ENCODE measurements around the gene TMEM123. TPM values are rescaled to one million over a fixed set of nuclear protein-coding genes. Genes with fewer than 3 reads are reported as not detected.
A peak's percentile ranks its signal among the peaks of the same experiment; 100 is the strongest.
"Not testable (repeated sequence)": the region's sequence is repeated elsewhere in the genome, so short reads cannot be mapped to it uniquely, and the experiment has no call there.

The TMEM123 gene
- total and polyA plus RNA-seq, 2 donors from 2014 or later, result 57.0 to 143 TPM

DNA sequence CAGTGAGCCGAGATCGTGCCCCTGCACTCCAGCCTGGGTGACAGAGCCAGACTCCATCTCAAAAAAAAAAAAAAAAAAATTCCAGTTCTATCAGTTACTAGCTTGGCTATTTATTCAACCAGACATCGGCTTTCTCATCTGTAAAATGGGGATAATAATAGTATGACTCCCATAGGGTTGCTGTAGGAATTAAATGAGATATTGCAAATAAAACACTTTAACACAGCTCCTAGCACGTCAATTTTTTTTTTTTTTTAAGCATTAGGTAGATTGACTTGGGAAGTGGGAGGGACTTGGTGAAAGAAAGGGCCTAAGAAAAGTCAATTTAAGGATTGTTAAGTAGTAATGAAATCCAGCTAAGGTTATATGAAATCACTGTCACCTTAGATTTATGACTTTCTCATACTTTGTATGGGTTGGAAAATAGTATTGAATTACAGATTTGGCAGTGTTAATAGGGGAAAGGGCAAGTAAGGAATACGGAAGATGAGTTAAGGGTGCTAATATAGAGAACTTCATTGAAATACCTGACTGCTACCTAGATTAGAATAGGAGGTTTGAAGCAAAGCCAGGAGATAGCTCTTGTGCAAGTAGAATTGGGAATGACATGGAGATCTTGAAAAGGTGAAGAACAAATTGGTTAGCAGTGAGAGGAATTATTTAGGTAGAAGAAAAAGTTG is 76.7 kb downstream of the TMEM123 start:
- Histone ChIP-seq H3K4me1 (ENCODE audit: control insufficient read depth in 2 of 3, insufficient read depth in 2 of 3, low read depth in 1 of 3, low read length in 3 of 3) (no peaks in the 10 kb centered on the region), H3K9me3 (ENCODE audit: control insufficient read depth in 2 of 3, insufficient read depth in 1 of 3, low read length in 3 of 3) (no peaks in the 10 kb centered on the region), H3K9ac (ENCODE audit: low read length in 3 of 3) (no peak overlapping the region), H3K36me3 (ENCODE audit: control insufficient read depth in 2 of 3, insufficient read depth in 3 of 3, low read length in 3 of 3) (peaks cover 4 to 46% (median 19%) of the 10 kb centered on the region in 3 donors), H3K4me3 (ENCODE audit: low read length in 3 of 3) (no peak overlapping the region), H3K27me3 (ENCODE audit: control insufficient read depth, insufficient read depth, low read length) (no peaks in the 10 kb centered on the region), H3K27ac (ENCODE audit: low read depth in 2 of 2, low read length in 2 of 2) (no peak overlapping the region)
- intact Hi-C loops (cut with DNase I), result no loop called here
- DNase-seq, result no peak
- no peak for FAIRE-seq
- TF ChIP-seq, protein P1, sequence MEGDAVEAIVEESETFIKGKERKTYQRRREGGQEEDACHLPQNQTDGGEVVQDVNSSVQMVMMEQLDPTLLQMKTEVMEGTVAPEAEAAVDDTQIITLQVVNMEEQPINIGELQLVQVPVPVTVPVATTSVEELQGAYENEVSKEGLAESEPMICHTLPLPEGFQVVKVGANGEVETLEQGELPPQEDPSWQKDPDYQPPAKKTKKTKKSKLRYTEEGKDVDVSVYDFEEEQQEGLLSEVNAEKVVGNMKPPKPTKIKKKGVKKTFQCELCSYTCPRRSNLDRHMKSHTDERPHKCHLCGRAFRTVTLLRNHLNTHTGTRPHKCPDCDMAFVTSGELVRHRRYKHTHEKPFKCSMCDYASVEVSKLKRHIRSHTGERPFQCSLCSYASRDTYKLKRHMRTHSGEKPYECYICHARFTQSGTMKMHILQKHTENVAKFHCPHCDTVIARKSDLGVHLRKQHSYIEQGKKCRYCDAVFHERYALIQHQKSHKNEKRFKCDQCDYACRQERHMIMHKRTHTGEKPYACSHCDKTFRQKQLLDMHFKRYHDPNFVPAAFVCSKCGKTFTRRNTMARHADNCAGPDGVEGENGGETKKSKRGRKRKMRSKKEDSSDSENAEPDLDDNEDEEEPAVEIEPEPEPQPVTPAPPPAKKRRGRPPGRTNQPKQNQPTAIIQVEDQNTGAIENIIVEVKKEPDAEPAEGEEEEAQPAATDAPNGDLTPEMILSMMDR (IDR thresholded peaks at IDR 0.05; ENCODE audit: borderline replicate concordance, extremely low read depth, insufficient read depth), result no peak

DNA sequence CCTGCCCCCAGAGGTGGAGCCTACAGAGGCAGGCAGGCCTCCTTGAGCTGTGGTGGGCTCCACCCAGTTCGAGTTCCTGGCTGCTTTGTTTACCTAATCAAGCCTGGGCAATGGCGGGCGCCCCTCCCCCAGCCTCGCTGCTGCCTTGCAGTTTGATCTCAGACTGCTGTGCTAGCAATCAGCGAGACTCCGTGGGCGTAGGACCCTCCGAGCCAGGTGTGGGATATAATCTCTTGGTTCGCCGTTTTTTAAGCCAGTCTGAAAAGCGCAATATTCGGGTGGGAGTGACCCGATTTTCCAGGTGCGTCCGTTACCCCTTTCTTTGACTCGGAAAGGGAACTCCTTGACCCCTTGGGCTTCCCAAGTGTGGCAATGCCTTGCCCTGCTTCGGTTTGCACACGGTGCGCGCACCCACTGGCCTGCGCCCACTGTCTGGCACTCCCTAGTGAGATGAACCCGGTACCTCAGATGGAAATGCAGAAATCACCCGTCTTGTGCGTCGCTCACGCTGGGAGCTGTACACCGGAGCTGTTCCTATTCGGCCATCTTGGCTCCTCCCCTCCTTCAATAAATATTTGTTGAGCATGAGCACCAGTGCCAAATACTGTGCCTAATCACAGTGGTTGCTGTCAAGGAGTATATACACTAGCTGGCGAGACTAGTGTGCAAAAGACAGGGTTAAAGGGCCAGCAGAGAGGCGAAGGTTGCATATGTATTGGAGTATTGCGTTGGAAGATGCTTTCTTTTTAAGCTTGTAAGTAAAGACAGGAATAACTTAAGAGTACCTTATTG is 77.7 kb downstream of the TMEM123 start:
- H3K4me3 ChIP-seq (ENCODE audit: low read length in 3 of 3); H3K4me1 ChIP-seq (ENCODE audit: control insufficient read depth in 2 of 3, insufficient read depth in 2 of 3, low read depth in 1 of 3, low read length in 3 of 3); H3K9me3 ChIP-seq (ENCODE audit: control insufficient read depth in 2 of 3, insufficient read depth in 1 of 3, low read length in 3 of 3); H3K27ac ChIP-seq (ENCODE audit: low read depth in 2 of 2, low read length in 2 of 2); H3K9ac ChIP-seq (ENCODE audit: low read length in 3 of 3); intact Hi-C loops (cut with DNase I); FAIRE-seq; DNase-seq; H3K27me3 ChIP-seq (ENCODE audit: control insufficient read depth, insufficient read depth, low read length): not testable (repeated sequence)
- peaks cover 4 to 36% (median 17%) of the 10 kb centered on the region in 3 donors for H3K36me3 ChIP-seq (ENCODE audit: control insufficient read depth in 2 of 3, insufficient read depth in 3 of 3, low read length in 3 of 3)

DNA sequence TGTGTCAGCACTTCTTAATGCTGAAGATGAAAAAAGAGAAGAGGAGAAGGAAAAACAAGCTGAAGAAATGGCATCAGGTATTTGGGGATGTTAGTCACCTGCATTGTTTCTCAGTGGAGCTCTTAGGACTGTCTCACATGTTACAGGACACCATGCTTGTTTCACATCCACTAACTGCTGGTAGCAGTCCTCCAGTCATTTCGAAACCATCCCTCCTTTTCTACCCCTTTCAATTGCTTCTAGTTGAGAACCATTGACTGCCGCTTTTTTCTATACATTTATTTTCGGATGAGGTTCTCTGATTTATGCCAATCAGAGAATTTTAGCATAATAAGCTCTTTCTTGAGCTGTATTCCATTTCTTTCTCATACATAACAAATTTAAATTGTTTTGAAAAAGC is 84.1 kb downstream of the TMEM123 start:
- H3K9ac ChIP-seq (ENCODE audit: low read length in 3 of 3), result no peak overlapping the region
- no peaks in the 10 kb centered on the region for H3K27me3 ChIP-seq (ENCODE audit: control insufficient read depth, insufficient read depth, low read length)
- H3K4me3 ChIP-seq (ENCODE audit: low read length in 3 of 3), result no peak overlapping the region
- H3K36me3 ChIP-seq (ENCODE audit: control insufficient read depth in 2 of 3, insufficient read depth in 3 of 3, low read length in 3 of 3), result peaks cover 2 to 25% (median 19%) of the 10 kb centered on the region in 3 donors
- H3K9me3 ChIP-seq (ENCODE audit: control insufficient read depth in 2 of 3, insufficient read depth in 1 of 3, low read length in 3 of 3), result no peaks in the 10 kb centered on the region
- intact Hi-C loops (cut with DNase I), result loop anchor here (10.0 kb wide), 1 partner anchor 126 kb away; no protein-coding TSS in a partner anchor
- no peak for DNase-seq
- TF ChIP-seq, protein P1 (IDR thresholded peaks at IDR 0.05; ENCODE audit: borderline replicate concordance, extremely low read depth, insufficient read depth), result no peak
- no peak for FAIRE-seq
- H3K27ac ChIP-seq (ENCODE audit: low read depth in 2 of 2, low read length in 2 of 2), result no peak overlapping the region
- H3K4me1 ChIP-seq (ENCODE audit: control insufficient read depth in 2 of 3, insufficient read depth in 2 of 3, low read depth in 1 of 3, low read length in 3 of 3), result no peaks in the 10 kb centered on the region

DNA sequence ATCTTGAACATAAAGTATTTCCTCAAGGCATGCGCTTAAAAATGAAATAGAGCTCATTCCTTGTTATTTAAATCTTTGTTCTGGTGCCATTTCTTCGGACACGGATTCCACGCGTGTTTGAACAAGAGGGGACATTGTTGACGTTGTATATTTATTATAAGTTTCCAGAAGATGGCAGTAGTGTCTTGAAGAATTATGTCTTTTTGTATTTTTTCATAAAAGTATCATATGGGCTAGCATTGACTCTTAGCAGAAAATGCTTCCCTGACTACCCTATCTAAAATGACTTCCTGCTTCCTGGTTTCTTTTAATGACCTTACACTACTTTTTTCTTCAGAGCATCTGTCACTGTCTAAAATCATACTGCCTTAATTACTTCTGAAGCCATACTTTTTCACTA is 85.2 kb downstream of the TMEM123 start:
- intact Hi-C loops (cut with DNase I), result loop anchor here (10.0 kb wide), 1 partner anchor 127 kb away; no protein-coding TSS in a partner anchor
- Histone ChIP-seq H3K27me3 (ENCODE audit: control insufficient read depth, insufficient read depth, low read length) (no peaks in the 10 kb centered on the region), H3K27ac (ENCODE audit: low read depth in 2 of 2, low read length in 2 of 2) (no peak overlapping the region), H3K9me3 (ENCODE audit: control insufficient read depth in 2 of 3, insufficient read depth in 1 of 3, low read length in 3 of 3) (no peaks in the 10 kb centered on the region), H3K4me1 (ENCODE audit: control insufficient read depth in 2 of 3, insufficient read depth in 2 of 3, low read depth in 1 of 3, low read length in 3 of 3) (no peaks in the 10 kb centered on the region), H3K9ac (ENCODE audit: low read length in 3 of 3) (no peak overlapping the region), H3K4me3 (ENCODE audit: low read length in 3 of 3) (no peak overlapping the region), H3K36me3 (ENCODE audit: control insufficient read depth in 2 of 3, insufficient read depth in 3 of 3, low read length in 3 of 3) (peaks cover 2 to 30% (median 19%) of the 10 kb centered on the region in 3 donors)
- peak in 1 of 5 donors; percentile 21 for DNase-seq
- TF ChIP-seq, protein P1 (IDR thresholded peaks at IDR 0.05; ENCODE audit: borderline replicate concordance, extremely low read depth, insufficient read depth), result no peak
- FAIRE-seq, result peak; percentile 21
